Panc1 (cell line): ENCODE results near the gene NPTXR. TPM values are rescaled to one million over a fixed set of nuclear protein-coding genes. Genes with fewer than 3 reads are reported as not detected.

Experiments used
- ATAC-seq: fragments of 200-7000 bp; cut with Tn5 transposase; 2 replicates; pipeline ENCODE4 v1.9.1; 2020; ENCODE audit warnings: mild to moderate bottlenecking, moderate library complexity
- BruUV-seq: library from RNA; stranded (reverse); fragments of 400-500 nt; replicated peaks from 2 replicates; lab custom pipeline; 2021; lab: Mats Ljungman, UMichigan
- CTCF ChIA-PET: fragments of 300-600 bp; sonication (Branson Sonifier 250); formaldehyde crosslinking; loops from one replicate; lab custom pipeline; 2022; ENCODE audit warnings: antibody characterized with exemption; lab: Charles Lee
- POLR2A ChIA-PET: fragments of 300-600 bp; sonication (Branson Sonifier 250); formaldehyde crosslinking; loops from one replicate; lab custom pipeline; 2022; ENCODE audit warnings: antibody characterized with exemption; lab: Charles Lee
- DNase-seq: peaks from one replicate; pipeline ENCODE4 v3.0.0-alpha.2; 2010; ENCODE audit warnings: low read depth, low spot score
- H3K27ac ChIP-seq: 2 replicates; pipeline ENCODE4 v1.5.1; 2011; ENCODE audit warnings: mild to moderate bottlenecking, low read length, inconsistent platforms
- H3K27me3 ChIP-seq: fragments of 200-500 bp; sonication (Bioruptor generic); 2 replicates; pipeline ENCODE4 v1.6.0; 2014; ENCODE audit warnings: low read length, inconsistent platforms; ENCODE audit not compliant: control insufficient read depth, insufficient read depth
- H3K36me3 ChIP-seq: fragments of 200-500 bp; sonication (Bioruptor generic); 2 replicates; pipeline ENCODE4 v1.5.1; 2014; ENCODE audit warnings: inconsistent platforms, mild to moderate bottlenecking, low read length, moderate library complexity; ENCODE audit not compliant: control insufficient read depth, insufficient read depth
- H3K4me1 ChIP-seq: 2 replicates; pipeline ENCODE4 v1.5.1; 2011; ENCODE audit warnings: inconsistent platforms, mild to moderate bottlenecking, low read length, moderate library complexity; ENCODE audit not compliant: control insufficient read depth, insufficient read depth
- H3K4me3 ChIP-seq, 2 experiments: 2 replicates each; pipeline ENCODE4 v1.5.1; 2011 to 2012; ENCODE audit warnings: low read depth in 2 of 2, low read length in 2 of 2, mild to moderate bottlenecking in 2 of 2, inconsistent platforms in 1 of 2, moderate library complexity in 1 of 2
- H3K9me3 ChIP-seq: fragments of 200-500 bp; sonication (Bioruptor generic); 2 replicates; pipeline ENCODE4 v1.5.1; 2014; ENCODE audit warnings: low read depth, mild to moderate bottlenecking, inconsistent platforms, low read length, moderate library complexity; ENCODE audit not compliant: control insufficient read depth, insufficient read depth
- POLR2AphosphoS5 ChIP-seq: IDR thresholded peaks from 2 replicates; pipeline ENCODE4 v1.6.1; 2012; ENCODE audit warnings: mild to moderate bottlenecking, low read depth, low read length, moderate library complexity
- REST ChIP-seq, 2 experiments: IDR thresholded peaks; 2 replicates each; pipeline ENCODE4 v1.6.1; 2011 to 2012; ENCODE audit warnings: low read depth in 2 of 2, control low read depth in 1 of 2, low read length in 1 of 2, mild to moderate bottlenecking in 1 of 2, moderate library complexity in 1 of 2; ENCODE audit not compliant: insufficient read depth in 1 of 2
- SIN3A ChIP-seq: IDR thresholded peaks from 2 replicates; pipeline ENCODE4 v1.6.1; 2012; ENCODE audit warnings: low read depth, mild to moderate bottlenecking, low read length, moderate library complexity, borderline replicate concordance; ENCODE audit not compliant: insufficient read depth
- TCF7L2 ChIP-seq: IDR thresholded peaks from 2 replicates; pipeline ENCODE4 v1.6.1; 2011; ENCODE audit warnings: mild to moderate bottlenecking, low read depth, low read length, inconsistent platforms
- in situ Hi-C: cut with HindIII; loops from 2 replicates; pipeline ENCODE4 v1.10.0; 2016; ENCODE audit warnings: low sequenced_read_pairs, low pct_unique_long_range_greater_than_20kb
- intact Hi-C: fragments of 100-400 bp; cut with micrococcal nuclease; formaldehyde crosslinking; loops from one replicate; pipeline ENCODE4 v1.10.0; 2022; ENCODE audit not compliant: unreplicated experiment
- total RNA-seq: library from RNA; stranded (reverse); gene quantifications from one replicate; pipeline ENCODE4 v1.2.1, GENCODE V29; 2021; ENCODE audit not compliant: unreplicated experiment
- TF ChIP-seq, protein P1 (sequence below): fragments of 450-650 bp; IDR thresholded peaks from 2 replicates; pipeline ENCODE4 v1.5.1; 2017; ENCODE audit warnings: mild to moderate bottlenecking

Gene NPTXR
- total RNA-seq, 1 experiment from 2014 or later: 32.6 TPM

DNA sequence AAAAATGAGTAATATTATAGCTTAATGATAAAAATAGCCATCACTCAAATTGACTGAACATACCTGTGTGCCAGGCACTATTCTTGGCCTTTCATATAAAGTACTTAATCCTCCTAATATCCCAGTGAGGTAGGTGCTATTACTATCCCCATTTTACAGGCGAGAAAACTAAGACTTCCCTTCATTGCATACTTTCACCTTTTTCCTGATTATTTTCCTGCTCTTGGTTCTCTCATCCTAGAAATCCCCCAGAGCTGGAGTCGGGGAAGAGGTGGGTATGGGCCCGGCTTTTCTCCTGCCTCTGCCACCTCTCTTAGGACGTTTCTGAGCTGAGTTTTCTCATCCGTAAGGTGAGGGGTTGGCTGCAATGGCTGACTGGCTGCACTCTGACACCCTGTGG, 2.2 kb downstream of the NPTXR start:
- intact Hi-C loops: no loop called here
- ChIA-PET CTCF (interaction anchor here (0.6 to 1.0 kb wide), 2 partner anchors 73 to 130 kb away, joined by 3 to 4 read pairs; no protein-coding TSS in a partner anchor), POLR2A (no interaction called here)
- H3K27ac ChIP-seq: no peak overlapping the region
- no peaks in the 10 kb centered on the region for H3K27me3 ChIP-seq
- ATAC-seq (no peak), DNase-seq (no peak)
- no peaks in the 10 kb centered on the region for H3K36me3 ChIP-seq
- TF ChIP-seq, protein P1, sequence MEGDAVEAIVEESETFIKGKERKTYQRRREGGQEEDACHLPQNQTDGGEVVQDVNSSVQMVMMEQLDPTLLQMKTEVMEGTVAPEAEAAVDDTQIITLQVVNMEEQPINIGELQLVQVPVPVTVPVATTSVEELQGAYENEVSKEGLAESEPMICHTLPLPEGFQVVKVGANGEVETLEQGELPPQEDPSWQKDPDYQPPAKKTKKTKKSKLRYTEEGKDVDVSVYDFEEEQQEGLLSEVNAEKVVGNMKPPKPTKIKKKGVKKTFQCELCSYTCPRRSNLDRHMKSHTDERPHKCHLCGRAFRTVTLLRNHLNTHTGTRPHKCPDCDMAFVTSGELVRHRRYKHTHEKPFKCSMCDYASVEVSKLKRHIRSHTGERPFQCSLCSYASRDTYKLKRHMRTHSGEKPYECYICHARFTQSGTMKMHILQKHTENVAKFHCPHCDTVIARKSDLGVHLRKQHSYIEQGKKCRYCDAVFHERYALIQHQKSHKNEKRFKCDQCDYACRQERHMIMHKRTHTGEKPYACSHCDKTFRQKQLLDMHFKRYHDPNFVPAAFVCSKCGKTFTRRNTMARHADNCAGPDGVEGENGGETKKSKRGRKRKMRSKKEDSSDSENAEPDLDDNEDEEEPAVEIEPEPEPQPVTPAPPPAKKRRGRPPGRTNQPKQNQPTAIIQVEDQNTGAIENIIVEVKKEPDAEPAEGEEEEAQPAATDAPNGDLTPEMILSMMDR: no peak
- TF ChIP-seq REST (IDR thresholded peaks at IDR 0.05; ENCODE audit: insufficient read depth in 1 of 2, low read depth in 2 of 2, low read length in 1 of 2): no peak
- TF ChIP-seq TCF7L2: no peak
- TF ChIP-seq POLR2AphosphoS5: no peak
- TF ChIP-seq SIN3A: no peak
- in situ Hi-C loops: no loop called here
- H3K9me3 ChIP-seq: no peaks in the 10 kb centered on the region
- no TSS peak for BruUV-seq
- H3K4me1 ChIP-seq: peaks cover 20% of the 10 kb centered on the region
- no peak overlapping the region for H3K4me3 ChIP-seq

GRCh38 chr22:38841211-38841610, 2.6 kb downstream of the NPTXR start:
- Histone ChIP-seq H3K27ac (no peak overlapping the region), H3K36me3 (no peaks in the 10 kb centered on the region), H3K27me3 (no peaks in the 10 kb centered on the region), H3K9me3 (no peaks in the 10 kb centered on the region), H3K4me3 (no peak overlapping the region), H3K4me1 (peaks cover 19% of the 10 kb centered on the region)
- ChIA-PET POLR2A (no interaction called here), CTCF (interaction anchor here (1.0 kb wide), 1 partner anchor 72 kb away, joined by 3 read pairs; no protein-coding TSS in a partner anchor)
- no peak for DNase-seq
- no peak for ATAC-seq
- BruUV-seq: TSS peak; percentile 52
- intact Hi-C loops: no loop called here
- TF ChIP-seq, protein P1: no peak
- in situ Hi-C loops: no loop called here
